ENCODE results near the gene FGD2.

DNA sequence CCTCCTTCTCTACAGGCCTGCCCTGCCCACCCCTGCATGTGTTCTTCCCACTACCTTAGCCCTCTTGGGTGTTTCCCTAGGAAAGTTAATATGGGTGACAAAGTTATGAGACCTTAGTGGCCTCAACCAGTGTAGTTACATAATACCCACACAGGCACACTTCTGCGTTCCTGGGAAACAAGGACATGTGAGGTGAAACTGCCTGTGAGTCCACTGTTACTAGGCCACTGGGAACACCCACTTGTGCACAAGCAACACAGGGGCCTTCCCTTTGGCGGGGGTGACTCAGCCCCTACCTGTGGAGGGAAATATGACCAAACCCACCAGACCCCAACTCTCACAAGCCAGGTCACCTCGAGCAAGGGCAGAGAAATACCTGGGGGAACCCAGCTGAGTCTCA lies 38.2 kb upstream of the FGD2 start:
- TF ChIP-seq POLR2A (IDR thresholded peaks at IDR 0.05): no peak
- TF ChIP-seq, protein P1, sequence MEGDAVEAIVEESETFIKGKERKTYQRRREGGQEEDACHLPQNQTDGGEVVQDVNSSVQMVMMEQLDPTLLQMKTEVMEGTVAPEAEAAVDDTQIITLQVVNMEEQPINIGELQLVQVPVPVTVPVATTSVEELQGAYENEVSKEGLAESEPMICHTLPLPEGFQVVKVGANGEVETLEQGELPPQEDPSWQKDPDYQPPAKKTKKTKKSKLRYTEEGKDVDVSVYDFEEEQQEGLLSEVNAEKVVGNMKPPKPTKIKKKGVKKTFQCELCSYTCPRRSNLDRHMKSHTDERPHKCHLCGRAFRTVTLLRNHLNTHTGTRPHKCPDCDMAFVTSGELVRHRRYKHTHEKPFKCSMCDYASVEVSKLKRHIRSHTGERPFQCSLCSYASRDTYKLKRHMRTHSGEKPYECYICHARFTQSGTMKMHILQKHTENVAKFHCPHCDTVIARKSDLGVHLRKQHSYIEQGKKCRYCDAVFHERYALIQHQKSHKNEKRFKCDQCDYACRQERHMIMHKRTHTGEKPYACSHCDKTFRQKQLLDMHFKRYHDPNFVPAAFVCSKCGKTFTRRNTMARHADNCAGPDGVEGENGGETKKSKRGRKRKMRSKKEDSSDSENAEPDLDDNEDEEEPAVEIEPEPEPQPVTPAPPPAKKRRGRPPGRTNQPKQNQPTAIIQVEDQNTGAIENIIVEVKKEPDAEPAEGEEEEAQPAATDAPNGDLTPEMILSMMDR (IDR thresholded peaks at IDR 0.05): no peak
